HG03439 (cell line): ENCODE measurements around the gene TBL1Y.
"Not testable (repeated sequence)": the region's sequence is repeated elsewhere in the genome, so short reads cannot be mapped to it uniquely, and the experiment has no call there.

Experiments
- ATAC-seq: cut with Tn5 transposase; IDR thresholded peaks from one replicate; pipeline ENCODE4 v1.9.1; 2021; ENCODE audit warnings: mild to moderate bottlenecking, moderate library complexity; ENCODE audit not compliant: unreplicated experiment

Gene TBL1Y

DNA sequence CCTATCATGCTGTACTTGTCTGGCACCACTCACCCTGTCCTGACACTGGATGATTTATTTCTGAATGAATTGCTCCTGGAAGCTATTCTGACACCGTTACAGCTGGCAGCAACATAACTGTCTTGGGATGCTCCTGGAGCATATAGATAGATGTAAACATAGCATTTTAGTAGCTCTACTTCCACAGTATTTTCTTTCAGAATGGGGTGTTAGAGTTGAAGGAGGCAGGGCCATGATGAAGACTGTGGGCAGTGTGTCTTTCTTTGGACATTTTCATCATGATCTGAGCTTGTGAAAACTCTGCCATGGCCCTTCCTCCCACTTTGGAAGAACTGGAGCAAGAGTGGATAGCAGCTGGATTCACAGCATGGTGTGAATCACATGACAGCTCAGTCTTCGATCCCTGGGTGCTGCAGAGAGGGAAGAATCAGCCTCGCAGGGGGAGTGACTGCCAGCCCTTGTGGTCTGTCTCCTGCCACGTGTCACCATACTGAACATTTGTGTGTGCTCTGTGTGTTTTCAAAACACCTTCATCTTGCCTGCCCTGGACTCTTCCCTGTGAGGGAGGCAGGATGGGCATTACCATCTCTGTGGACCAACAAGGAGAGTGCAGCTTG, 61.9 kb downstream of the TBL1Y start:
- ATAC-seq, result no peak

DNA sequence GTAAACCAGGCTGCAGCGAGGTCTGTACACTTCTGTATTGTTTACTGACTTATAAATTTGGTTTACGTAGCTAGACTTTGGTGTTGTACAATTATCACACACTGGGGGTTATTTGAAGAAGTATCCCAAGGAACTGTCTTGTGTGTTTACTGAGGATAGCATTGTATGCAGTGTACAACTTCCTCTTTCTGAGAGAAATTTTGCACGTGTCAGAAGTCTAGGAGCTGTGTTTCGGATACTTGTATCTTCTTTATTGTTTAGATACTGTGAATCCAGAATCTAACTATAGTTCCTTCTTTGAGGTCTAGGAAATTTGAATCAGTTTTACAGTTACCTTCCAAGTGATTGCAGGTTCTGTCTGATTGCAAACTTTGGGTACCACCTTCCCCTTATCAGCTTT, 64.5 kb downstream of the TBL1Y start:
- no peak for ATAC-seq

DNA sequence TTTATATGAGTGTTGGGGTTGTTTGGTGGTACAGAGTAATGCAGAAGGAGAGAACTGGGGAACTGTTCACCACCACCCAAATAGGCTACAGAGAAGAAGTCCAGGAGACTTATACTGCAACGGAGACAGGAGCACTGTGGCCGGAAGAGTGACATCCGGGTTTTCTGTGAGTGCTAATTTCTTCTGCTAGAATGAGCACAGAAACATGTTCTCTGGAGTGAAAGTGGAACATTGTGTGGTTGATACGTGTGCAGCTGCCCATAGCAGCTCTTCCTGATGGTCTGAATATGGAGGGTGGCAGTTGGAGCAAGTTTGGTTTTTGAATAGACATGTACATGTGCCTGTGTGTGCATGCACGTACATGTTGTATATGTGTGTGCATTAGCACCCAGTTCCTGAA, 67.3 kb downstream of the TBL1Y start:
- ATAC-seq, result no peak

DNA sequence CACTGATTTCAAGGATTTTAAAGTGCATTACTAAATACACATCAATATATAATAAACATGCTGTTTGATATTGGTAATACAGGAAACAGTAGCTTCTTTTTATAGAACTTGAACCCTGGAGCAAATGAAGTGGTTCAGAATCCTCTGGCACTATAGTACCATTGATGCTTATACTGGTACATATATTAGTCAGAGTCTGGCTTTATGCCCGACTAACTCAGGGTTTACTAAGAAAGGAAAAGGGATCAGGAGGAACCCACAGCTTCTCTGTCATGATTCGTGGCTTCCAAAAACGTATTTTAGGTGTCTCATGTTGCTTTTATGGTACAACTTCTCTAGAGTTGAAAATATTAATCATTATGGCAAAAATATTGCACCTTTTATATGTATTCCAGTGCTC, 72.7 kb downstream of the TBL1Y start:
- no peak for ATAC-seq

DNA sequence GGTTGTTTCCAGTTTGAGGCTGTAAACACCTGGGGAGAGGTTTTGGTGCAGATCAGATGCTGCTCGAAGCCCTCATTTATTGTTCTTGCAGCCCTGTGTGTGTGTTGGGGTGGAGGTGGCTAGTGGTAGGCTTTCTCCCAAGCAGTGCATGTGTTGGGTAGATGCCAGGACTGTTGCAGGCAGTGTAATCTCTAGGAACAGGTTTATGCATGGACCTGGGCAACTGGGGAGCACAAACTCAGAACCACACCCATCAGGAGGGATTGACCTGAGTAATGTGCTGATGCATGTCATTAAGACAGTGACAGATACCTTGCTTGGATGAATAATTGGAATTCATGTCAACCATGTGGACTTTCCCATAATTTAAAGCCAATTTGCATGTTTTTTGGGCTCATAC, 77.3 kb downstream of the TBL1Y start:
- ATAC-seq, result no peak

DNA sequence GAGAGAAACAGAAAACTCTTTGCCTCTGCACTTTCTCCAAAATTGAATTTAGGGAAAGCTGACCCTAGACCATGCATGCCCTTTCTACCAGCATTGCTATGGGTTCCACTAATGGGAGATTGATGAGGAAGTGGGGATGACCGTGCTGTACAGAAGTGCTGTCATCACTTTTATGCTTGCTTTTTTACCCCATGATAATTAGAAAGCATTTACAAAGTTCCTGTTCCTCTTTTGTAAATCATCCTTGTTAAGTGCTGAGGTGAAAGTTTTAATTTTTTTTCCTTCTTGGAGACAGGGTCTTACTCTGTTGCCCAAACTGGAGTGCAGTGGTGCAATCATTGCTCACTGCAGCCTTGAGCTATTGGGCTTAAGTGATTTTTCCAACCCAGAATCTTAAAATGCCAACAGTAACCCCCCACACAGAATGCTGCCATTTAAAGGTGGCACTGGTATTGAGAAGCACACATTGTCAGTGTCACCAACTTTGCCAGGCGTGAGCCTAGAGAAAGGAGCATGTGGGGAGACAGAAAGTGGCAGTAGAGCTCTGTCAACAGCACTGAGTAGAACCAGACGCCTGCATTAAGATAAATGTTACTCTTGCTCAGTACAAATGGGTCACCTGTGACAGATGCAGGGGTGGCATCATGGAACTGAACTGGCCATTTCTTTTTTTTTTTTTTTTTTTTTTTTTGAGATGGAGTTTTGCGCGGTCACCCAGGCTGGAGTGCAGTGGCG, 79.6 kb downstream of the TBL1Y start:
- no peak for ATAC-seq

DNA sequence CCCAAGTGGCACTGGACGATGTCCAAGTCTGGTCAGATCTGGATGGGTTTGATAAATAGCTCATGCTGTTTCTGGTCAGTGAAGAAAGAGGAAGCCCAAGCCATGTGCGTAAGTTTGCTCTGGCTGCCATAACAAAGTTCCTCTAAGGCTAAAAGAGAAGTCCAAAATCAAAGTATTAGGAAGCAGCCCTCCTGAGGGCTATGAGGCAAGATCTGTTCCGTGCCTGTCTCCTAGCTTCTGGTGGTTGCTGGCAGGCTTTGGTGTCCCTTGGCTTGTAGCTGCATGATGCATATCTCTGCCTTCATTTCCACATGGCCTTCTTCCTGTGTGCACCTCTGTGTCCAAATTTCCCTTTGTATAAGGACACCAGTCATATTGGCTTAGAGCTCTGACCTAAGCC, 81.5 kb downstream of the TBL1Y start:
- ATAC-seq, result no peak

DNA sequence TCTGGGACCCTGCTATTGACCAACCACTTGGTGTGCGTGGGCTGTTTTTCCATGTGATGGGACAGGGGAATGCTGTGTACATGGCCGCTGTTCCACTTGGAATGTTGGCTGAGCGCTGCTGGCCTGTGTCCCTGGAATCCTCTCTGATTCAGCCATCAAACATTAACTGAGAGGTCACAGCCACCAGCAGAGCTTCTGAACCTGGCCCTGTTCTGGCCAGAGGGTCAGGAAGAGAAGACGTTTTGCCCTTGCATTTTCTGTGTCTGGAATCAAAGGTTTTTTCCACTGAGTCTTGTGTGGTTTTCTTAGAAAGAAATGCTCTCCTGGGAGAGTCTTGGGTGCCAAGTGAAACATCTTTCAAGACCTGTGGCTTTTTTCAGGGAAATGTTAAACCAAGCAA, 85.5 kb downstream of the TBL1Y start:
- no peak for ATAC-seq

DNA sequence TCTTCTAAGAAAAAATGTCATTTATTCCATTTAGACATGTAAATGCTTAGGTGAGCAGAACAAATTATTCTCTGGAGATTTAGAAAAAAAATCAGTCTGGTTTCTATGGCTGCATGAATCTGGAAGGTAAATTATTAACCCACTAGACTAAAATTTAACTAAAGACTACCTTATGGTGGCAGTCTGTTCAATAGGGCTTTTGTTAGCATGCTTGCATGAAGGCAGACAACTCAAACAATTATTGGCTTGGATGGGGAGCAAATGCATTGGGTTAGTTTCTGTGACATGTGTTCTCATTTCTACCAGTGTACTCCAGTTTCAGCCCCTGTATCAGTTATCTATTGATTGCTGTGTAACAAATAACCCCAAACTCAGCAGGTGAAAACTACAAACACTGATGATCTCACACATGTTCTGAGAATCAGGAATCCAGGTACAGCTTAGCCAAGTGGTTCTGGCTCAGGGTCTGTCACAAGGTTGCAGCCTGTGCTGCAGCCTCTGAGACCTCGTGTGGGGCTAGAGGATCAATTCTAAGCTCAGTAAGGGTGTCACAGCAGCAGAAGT, 87.1 kb downstream of the TBL1Y start:
- ATAC-seq, result no peak

DNA sequence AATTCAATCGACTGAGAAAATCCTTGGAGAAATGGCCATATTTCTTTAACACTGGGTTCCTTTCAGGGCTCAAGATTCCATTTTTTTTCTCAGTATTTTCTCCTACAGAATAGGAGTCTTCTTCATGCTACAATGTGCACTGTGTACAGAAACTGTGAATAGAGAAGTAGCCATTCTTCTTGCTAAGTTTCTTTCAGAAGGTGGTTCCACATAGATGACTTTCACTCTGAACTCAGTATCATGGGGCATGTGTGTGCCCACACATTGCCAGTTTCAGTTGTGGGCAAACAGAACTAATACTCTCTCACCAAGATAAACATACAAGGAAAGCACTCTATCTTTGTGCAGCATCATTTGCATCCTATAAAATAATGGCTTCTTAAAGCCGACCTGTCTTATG, 89.4 kb downstream of the TBL1Y start:
- ATAC-seq, result no peak

DNA sequence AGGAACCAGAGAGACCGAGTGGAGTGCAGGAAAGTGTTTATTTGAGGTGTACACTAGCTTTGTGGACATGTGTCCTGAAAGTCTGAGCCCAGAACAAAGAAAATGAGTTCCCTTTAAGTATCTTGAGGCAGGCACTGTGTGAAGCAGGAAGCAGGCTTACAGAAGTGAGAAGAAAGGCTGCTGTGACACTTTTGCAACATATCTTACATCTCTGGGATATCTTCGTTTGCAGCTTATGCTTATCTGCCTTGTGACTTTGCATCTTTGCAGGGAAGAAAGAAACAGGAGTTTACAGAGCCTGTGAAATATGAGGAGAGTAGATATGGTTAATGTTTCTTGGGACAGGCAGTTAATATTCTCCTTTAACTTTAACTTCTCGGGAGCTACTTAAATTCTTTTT, 92.1 kb downstream of the TBL1Y start:
- no peak for ATAC-seq

DNA sequence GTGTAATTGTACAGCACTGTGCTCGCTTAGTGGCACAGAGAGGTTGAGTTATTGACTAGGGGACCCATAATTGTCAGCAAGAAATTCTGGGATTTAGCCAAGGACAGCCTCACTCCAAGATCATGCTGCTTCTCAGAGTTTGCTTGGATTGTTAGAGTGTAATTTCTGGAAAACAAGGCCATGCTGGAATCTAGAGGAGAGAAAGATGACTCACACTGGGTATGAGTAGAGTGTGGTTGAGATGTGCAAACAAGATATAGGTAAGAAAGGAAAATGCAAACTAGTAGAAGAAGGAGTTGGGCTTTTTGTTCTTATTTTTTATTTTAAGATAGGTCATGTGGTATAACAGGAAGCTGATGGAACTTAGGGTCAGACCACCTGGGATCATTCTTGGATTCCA, 97.4 kb downstream of the TBL1Y start:
- no peak for ATAC-seq

DNA sequence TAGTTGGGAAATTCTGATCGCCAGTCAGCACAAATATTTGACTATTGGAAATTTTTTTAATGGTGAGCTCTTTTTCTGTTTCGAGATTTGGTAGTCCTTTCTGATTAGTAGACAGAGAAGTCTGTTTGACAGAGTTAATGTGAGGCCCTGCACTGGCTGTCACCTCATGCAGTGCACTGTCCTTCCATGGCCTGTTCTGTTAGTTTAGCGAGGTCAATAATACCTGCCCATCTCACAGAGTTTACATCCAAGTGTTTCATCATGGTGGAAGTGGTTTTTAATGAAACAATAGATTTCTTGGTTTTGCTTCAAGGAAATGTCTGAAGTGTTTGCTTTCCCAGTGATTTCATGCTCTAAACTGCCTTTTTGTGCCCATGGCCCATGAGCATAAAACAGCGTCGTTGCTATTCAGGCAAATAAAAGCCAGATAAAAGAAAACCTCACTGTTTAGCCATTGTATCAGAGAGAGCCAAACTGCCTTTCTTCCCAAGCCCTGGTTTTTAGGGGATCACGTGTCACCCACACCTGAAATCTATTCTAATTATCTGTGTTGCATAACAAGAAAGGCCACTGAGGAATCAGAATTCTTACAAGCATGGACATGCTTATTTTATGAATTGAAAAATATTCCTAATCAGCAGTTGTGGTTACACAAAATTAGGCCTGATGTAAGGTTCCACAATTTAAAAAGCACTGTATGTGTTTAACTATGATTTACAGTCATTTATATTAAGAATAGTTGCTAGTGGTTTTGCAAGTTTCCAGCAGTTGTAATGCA, 98.3 kb downstream of the TBL1Y start:
- no peak for ATAC-seq

DNA sequence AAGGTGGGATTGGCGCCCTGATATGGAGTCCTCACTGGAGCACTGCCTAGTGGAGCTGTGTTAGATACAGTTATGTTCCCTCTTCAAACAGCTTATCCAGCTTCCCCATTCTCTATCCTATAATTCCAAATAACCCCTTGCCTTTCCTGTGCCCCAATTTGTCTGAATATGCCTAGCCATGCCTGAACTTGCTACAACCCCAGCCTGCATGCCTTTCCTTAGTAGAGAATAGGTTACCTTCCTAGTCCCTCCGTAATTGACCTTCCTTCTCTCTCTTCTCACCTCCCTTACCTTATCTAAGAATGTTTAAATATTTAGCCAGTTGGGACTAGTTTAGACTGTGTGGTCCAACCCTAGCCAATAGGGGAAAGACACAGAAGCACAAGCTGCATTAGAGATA, 102.6 kb downstream of the TBL1Y start:
- ATAC-seq, result no peak

DNA sequence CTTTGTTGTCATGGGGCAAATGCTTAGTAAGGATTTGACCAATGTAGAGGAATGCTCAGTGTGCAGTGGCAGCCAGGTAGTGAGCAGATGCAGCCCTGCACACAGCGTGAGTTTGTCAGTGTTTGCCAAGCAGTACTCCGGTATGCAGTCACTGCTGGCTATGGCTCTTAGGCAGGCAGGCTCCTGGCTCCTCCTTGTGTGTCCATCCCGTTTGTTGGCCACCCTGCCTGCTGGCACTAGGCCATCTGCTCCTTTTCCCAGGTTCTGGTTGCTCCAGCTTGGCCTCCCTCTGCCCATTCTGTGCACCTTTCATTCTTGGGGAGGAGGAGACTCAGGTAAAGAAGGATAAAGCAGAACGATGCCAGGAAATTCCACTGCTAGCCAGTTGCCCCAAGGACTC, 106.0 kb downstream of the TBL1Y start:
- ATAC-seq, result no peak

DNA sequence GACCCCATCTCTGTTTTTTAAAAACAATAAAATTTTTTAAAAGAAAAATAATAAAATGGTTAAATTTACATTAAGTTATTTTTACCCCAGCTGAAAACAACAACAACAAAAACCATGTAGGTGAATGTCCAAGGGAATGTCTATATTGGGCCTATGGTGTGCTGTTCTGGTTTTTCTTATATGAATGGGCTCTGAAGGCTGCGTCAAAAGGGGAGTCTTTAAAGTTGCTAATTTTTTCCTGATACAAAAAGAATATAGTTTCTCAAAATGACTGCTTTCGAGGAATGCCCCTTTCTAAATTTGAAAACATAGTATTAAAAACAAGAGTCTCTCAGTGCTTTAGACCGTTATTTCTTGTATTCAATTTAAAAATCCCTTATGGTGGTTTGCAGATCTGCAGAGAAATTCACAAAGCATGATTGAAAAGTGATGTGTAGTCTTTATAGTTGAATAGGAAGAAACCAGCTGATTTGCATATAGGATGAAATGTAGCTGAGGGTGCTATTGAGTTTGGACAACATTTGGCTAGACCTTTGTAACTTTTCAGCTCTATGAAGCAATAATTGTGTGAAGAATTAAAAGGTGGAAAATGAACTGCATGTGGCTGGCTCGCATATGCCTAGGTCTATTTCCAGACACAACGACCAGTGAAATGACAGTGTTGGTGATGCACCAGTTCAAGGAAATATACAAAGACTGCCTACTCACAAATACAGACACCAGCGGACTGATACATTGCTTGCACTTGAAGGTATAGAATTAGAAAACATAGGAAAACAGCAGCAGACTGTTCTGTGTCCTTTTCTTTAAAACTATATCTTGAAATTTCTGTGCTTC, 107.0 kb downstream of the TBL1Y start:
- no peak for ATAC-seq

DNA sequence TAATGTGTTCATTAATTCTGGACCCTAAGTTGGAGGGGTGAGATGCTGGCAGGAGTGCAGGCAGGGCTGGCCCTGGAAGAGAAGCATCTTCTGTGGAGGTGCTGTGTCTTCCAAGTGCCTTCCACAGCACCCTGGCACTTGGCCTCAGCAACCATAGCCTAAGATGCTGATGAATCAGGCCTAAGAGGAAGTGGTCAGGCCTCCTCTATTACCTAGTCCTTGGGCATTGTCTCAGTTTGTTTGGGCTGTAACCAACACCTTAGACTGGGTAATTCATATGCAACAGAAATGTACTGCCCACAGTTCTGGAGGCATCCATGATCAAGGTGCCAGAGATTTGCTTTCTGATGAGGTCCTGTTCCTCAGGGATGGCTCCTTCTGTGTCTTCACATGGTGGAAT, 128.5 kb downstream of the TBL1Y start:
- no peak for ATAC-seq

DNA sequence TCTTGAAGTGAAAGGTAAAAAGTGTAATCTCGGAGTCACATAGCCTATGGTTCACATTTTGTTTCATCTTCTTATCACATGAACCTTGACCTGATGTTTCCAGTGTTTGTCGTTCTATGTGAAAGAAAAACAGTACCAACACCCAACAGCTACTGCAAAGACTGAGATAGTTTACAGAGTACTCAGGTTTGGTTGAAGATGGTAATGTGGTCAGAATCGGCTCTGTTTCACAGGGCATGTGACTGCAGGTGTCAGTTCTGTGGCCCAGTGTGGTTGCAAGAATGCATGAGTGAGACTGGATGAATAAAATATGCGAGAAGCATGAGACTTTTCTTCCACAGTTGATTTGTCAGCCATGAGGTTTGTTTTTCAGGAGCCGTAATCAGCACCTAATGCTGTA, 130.2 kb downstream of the TBL1Y start:
- ATAC-seq, result no peak

DNA sequence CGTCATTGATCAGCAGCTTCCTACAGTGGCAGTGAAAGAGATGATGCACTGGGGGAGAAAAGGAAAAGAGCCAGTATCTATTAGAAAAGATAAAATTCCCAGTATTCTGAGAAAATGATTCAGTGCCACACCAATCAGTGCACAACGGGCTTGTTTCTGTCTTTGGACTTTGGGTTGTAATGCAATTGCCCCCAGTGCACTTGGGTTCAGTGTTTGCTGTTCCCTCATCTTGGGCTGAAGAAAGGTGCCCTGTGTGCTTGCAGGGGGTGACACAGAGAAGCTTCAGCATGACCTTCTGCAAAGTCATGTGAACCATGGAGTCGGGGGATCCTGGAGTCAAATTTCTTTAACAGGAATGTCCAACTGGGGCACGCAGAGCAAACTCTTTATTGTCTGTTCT, 131.5 kb downstream of the TBL1Y start:
- ATAC-seq, result no peak

DNA sequence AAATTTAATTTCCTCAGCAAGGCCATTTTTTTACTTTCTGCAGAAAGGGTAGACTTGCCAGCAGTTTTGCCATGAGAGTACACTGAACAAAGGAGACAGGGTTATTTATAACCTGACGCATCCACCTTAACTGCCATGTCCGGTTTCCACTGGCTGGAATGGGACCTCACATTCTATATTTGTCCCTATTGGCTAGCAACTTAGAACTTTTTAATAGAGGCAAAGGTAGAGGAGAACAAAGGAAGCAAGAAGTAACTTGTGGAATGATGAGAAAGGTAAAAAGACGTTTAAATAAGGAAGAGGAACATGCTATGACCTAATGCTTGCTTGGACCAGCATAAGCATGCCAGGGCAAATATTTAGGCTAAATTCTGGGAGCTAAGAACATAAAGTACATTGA, 142.0 kb downstream of the TBL1Y start:
- not testable (repeated sequence) for ATAC-seq

DNA sequence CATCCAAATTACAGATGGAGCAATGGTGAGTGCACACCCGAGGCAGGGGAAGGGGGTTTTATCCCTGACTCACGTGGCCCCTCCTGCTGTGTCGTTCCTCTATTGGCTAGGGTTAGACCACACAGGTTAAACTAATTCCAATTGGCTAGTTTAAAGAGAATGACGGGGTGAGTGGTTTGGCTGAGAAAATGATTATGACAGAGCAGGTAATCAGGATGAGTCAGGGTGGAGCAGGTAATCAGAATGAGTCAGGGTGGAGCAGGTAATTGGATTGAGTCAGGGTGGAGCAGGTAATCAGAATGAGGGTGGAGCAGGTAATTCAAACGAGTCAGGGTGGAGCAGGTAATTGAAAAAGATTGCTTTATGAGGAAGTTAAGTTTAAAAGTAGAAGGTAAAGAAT, 146.4 kb downstream of the TBL1Y start:
- no peak for ATAC-seq
